Ovary (tissue), 3 donors: Measurements from ENCODE around the gene FBP1.

Source experiments
- POLR2A ChIP-seq: fragments of 450-650 bp; IDR thresholded peaks from one replicate; pipeline ENCODE4 v1.6.1; 2017; ENCODE audit warnings: antibody characterized with exemption, mild to moderate bottlenecking, moderate library complexity
- TF ChIP-seq, protein P1 (sequence below), 3 donors: fragments of 450-650 bp in 2 of 3; fragments of 200-600 bp in 1 of 3; IDR thresholded peaks; one replicate each; pipeline versions ENCODE4 v1.5.1 to v1.8.0; 2016 to 2022; ENCODE audit warnings: antibody characterized with exemption in 3 of 3, mild to moderate bottlenecking in 1 of 3
- donor health status: DM: no; HTN: no; CAD: no.

GRCh38 chr9:94568972-94569712 is 70.2 kb downstream of the FBP1 start:
- TF ChIP-seq, protein P1, sequence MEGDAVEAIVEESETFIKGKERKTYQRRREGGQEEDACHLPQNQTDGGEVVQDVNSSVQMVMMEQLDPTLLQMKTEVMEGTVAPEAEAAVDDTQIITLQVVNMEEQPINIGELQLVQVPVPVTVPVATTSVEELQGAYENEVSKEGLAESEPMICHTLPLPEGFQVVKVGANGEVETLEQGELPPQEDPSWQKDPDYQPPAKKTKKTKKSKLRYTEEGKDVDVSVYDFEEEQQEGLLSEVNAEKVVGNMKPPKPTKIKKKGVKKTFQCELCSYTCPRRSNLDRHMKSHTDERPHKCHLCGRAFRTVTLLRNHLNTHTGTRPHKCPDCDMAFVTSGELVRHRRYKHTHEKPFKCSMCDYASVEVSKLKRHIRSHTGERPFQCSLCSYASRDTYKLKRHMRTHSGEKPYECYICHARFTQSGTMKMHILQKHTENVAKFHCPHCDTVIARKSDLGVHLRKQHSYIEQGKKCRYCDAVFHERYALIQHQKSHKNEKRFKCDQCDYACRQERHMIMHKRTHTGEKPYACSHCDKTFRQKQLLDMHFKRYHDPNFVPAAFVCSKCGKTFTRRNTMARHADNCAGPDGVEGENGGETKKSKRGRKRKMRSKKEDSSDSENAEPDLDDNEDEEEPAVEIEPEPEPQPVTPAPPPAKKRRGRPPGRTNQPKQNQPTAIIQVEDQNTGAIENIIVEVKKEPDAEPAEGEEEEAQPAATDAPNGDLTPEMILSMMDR (IDR thresholded peaks at IDR 0.05), result no peak
- no peak for TF ChIP-seq POLR2A
